ENCODE results near the gene IDE. TPM values are rescaled to one million over a fixed set of nuclear protein-coding genes. Genes with fewer than 3 reads are reported as not detected.

Gene IDE
- total and polyA plus RNA-seq, 9 of the 15 experiments (the other 6 are each of a cell fraction or from before 2014, with no cell fraction given): 10.2 to 50.6 (median 33.2) TPM

DNA sequence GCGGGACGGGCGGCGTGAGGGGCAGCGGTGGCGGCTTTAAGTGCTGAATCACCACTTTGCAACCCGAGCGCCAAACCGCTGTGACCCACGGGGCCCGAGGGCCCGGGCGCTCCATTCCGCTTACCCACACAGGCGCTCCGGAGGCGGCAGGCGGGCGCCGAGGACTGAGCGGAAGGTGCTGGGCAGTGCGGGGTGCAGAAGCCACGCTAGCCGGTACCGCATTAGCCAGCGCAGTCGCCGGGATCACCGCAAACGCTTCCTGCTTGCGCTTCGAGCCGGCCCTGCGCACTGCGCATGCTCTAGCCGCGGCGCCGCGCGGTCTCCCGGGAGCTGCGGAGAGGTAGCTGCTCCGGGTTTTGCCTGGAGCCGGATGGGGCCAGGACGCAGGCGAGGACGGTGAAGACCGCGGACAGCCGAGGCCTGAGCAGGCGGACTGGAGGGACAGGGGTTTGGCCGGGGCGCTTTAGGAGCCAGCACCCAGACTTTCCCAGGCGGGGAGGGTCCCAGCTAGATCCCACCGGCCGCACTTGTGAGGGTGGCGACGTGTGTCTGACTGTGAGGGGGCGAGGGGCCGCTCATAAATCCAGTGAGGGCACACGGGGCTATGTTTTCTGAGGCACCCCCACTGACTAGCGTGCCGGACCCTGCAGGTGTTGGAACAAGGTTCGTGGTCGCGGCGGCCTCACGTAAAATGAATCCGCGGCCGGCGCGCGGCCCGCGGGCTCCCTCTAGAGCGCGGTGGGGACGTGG, at the start of gene IDE (continued):
- TF ChIP-seq, protein P1, sequence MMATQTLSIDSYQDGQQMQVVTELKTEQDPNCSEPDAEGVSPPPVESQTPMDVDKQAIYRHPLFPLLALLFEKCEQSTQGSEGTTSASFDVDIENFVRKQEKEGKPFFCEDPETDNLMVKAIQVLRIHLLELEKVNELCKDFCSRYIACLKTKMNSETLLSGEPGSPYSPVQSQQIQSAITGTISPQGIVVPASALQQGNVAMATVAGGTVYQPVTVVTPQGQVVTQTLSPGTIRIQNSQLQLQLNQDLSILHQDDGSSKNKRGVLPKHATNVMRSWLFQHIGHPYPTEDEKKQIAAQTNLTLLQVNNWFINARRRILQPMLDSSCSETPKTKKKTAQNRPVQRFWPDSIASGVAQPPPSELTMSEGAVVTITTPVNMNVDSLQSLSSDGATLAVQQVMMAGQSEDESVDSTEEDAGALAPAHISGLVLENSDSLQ (IDR thresholded peaks at IDR 0.05): no peak
- 0 out of 2 replicates have a peak, but pooled peaks have one; percentile 15 for TF ChIP-seq SMC3 (conservative IDR thresholded peaks at IDR 0.05; ENCODE audit: insufficient read depth, low read depth, low read length)
- no peak for TF ChIP-seq MYBL2 (IDR thresholded peaks at IDR 0.05; ENCODE audit: low read depth)
- no peak for TF ChIP-seq MYBL2 (CRISPR knock-in tag; IDR thresholded peaks at IDR 0.05; ENCODE audit: borderline replicate concordance)
- TF ChIP-seq, protein P2, sequence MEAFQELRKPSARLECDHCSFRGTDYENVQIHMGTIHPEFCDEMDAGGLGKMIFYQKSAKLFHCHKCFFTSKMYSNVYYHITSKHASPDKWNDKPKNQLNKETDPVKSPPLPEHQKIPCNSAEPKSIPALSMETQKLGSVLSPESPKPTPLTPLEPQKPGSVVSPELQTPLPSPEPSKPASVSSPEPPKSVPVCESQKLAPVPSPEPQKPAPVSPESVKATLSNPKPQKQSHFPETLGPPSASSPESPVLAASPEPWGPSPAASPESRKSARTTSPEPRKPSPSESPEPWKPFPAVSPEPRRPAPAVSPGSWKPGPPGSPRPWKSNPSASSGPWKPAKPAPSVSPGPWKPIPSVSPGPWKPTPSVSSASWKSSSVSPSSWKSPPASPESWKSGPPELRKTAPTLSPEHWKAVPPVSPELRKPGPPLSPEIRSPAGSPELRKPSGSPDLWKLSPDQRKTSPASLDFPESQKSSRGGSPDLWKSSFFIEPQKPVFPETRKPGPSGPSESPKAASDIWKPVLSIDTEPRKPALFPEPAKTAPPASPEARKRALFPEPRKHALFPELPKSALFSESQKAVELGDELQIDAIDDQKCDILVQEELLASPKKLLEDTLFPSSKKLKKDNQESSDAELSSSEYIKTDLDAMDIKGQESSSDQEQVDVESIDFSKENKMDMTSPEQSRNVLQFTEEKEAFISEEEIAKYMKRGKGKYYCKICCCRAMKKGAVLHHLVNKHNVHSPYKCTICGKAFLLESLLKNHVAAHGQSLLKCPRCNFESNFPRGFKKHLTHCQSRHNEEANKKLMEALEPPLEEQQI (IDR thresholded peaks at IDR 0.05): no peak
- TF ChIP-seq POLR2B (IDR thresholded peaks at IDR 0.05; ENCODE audit: low read depth, partially characterized antibody): peak; percentile 81
- no peak for TF ChIP-seq CBX1 (IDR thresholded peaks at IDR 0.05; ENCODE audit: low read depth)
- TF ChIP-seq E2F3 (CRISPR knock-in tag; IDR thresholded peaks at IDR 0.05): no peak
- TF ChIP-seq NEUROD1 (IDR thresholded peaks at IDR 0.05; ENCODE audit: borderline replicate concordance, low read depth, low read length, partially characterized antibody): peak; percentile 30
- TF ChIP-seq ILF3 (IDR thresholded peaks at IDR 0.05; ENCODE audit: borderline replicate concordance): 0 out of 2 replicates have a peak, but pooled peaks have one; percentile 43
- TF ChIP-seq ZNF324 (CRISPR knock-in tag; IDR thresholded peaks at IDR 0.05): no peak
- TF ChIP-seq GTF2A2 (tag; IDR thresholded peaks at IDR 0.05): no peak
- TF ChIP-seq TARDBP (IDR thresholded peaks at IDR 0.05): no peak
- TF ChIP-seq MBD2 (IDR thresholded peaks at IDR 0.05; ENCODE audit: borderline replicate concordance, low read depth): 0 out of 2 replicates have a peak, but pooled peaks have one; percentile 12
- peak; percentile 75 for TF ChIP-seq CXXC5 (CRISPR knock-in tag; IDR thresholded peaks at IDR 0.05)
- TF ChIP-seq LEF1 (IDR thresholded peaks at IDR 0.05): no peak
- no peak for TF ChIP-seq GABPB2 (CRISPR knock-in tag; conservative IDR thresholded peaks at IDR 0.05)
- TF ChIP-seq KLF16 (IDR thresholded peaks at IDR 0.05): no peak
- TF ChIP-seq ZFX (CRISPR knock-in tag; IDR thresholded peaks at IDR 0.05): peak; percentile 89
- TF ChIP-seq, protein P3, sequence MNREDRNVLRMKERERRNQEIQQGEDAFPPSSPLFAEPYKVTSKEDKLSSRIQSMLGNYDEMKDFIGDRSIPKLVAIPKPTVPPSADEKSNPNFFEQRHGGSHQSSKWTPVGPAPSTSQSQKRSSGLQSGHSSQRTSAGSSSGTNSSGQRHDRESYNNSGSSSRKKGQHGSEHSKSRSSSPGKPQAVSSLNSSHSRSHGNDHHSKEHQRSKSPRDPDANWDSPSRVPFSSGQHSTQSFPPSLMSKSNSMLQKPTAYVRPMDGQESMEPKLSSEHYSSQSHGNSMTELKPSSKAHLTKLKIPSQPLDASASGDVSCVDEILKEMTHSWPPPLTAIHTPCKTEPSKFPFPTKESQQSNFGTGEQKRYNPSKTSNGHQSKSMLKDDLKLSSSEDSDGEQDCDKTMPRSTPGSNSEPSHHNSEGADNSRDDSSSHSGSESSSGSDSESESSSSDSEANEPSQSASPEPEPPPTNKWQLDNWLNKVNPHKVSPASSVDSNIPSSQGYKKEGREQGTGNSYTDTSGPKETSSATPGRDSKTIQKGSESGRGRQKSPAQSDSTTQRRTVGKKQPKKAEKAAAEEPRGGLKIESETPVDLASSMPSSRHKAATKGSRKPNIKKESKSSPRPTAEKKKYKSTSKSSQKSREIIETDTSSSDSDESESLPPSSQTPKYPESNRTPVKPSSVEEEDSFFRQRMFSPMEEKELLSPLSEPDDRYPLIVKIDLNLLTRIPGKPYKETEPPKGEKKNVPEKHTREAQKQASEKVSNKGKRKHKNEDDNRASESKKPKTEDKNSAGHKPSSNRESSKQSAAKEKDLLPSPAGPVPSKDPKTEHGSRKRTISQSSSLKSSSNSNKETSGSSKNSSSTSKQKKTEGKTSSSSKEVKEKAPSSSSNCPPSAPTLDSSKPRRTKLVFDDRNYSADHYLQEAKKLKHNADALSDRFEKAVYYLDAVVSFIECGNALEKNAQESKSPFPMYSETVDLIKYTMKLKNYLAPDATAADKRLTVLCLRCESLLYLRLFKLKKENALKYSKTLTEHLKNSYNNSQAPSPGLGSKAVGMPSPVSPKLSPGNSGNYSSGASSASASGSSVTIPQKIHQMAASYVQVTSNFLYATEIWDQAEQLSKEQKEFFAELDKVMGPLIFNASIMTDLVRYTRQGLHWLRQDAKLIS (CRISPR knock-in tag; IDR thresholded peaks at IDR 0.05): peak; percentile 76; the same call in 1 of the 2 replicates
- peak; percentile 85 for TF ChIP-seq SUPT5H (IDR thresholded peaks at IDR 0.05)

Measured in K562 (cell line).